HG03039 (cell line): Measurements from ENCODE around the gene TAS1R2.

Source experiments
- ATAC-seq: cut with Tn5 transposase; IDR thresholded peaks from one replicate; pipeline ENCODE4 v1.9.1; 2021; ENCODE audit warnings: mild to moderate bottlenecking, moderate library complexity; ENCODE audit not compliant: unreplicated experiment

Gene TAS1R2

DNA sequence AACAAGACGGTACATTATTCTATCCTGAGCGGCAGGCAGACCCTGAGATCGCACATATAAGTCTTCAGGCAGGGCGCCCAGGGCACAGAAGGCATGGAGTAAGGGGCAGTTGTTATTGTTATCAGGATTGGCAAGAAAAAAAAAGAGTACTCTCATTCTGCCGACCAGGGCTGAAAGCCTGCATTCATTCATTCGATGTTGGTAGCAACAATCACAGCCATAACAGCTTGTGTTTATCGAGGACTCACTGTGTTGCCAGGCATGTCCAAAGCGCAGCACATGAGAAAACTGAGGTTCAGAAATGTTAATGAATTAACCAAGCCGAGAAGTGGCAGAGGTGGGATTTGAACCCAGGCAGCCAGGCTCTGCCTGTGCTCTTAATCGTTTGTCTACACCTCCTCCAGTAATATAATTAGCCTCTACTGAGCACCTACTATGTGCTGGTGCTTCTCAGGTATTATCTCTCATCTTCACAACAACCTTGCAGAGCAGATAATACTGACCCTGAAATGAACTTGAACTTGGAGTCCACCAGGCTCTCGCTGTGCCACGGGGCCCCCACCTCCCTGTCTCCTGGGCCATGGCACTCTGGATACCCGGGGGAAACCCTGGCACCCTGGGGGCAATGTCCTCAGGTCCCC lies 56.2 kb downstream of the TAS1R2 start:
- no peak for ATAC-seq

- ATAC-seq, result no peak
These were observed 57.2 kb downstream of the TAS1R2 start for GRCh38 chr1:18802231-18802630.

- ATAC-seq, result no peak
These were observed 59.2 kb downstream of the TAS1R2 start for GRCh38 chr1:18800258-18800657.

DNA sequence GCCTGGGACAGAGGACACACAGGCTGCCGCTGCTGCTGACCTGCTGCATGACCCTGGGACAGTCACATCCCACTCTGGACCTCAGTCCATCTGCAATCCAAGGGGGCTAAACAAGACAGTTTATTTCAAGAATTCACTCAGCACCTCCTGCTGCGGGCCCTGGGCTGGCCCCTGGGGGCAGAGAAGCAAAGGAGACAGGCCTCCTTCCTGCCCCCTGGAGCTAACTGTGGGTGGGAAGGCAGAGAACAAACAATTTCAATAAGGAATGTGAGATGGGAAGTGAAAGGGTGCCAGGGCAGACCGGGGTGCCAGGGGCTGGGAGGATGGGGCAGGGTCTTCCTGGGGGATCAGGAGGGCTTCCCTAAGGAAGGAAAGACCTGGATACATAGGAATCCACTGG lies 60.0 kb downstream of the TAS1R2 start:
- ATAC-seq, result no peak

DNA sequence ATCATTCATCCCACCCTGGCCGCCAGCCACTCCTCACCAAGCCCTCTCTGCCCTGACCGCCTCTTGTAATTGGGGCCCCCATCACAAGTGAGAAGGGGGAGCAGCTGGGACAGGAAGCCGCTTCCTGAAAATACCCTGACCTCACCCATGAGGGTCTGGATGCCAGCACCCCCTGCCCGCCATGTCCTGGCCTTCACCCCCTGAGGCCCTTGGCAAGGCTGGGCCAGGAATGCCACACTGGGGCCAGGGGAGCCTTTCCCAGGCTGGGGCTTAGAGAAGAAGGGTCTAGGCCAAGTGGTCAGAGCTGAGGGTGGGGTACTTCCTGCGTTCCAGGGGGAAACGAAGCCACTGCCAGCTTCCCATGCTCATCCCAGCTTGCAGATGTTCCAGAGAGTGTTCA lies 60.5 kb downstream of the TAS1R2 start:
- no peak for ATAC-seq

- no peak for ATAC-seq
These were observed 60.9 kb downstream of the TAS1R2 start for GRCh38 chr1:18798533-18798932.

GRCh38 chr1:18796950-18797349 lies 62.5 kb downstream of the TAS1R2 start:
- ATAC-seq, result no peak

DNA sequence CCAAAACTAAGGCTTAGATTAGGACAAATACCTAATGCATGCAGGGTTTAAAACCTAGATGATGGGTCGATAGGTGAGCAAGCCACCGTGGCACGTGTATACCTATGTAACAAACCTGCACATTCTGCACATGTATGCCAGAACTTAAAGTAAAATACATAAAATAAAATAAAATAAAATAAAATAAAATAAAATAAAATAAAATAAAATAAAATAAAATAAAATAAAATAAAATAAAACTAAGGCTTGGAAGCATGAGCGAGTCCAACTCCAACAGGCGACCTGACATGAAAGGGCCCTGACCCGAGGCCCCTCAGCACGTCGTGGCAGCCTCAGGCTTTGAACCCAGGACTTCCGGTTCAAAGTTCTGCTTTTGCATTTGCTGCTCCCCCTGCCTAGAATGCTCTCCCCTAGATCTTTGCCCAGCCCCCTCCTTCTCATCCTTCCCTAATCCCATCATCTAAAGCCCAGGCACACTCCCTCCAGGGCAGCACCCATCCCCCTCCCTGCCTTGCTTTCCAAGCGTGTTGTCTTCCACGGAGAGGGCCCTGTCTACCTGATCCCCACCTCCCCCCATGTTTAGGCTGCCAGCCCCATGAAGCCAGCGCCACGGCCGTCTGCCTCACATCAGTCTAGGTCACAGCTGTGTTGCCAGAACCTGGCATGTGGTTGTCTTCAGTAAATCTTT lies 64.3 kb downstream of the TAS1R2 start:
- no peak for ATAC-seq

- no peak for ATAC-seq
These were observed 64.9 kb downstream of the TAS1R2 start for GRCh38 chr1:18794561-18794960.

GRCh38 chr1:18794051-18794450 lies 65.4 kb downstream of the TAS1R2 start:
- no peak for ATAC-seq

DNA sequence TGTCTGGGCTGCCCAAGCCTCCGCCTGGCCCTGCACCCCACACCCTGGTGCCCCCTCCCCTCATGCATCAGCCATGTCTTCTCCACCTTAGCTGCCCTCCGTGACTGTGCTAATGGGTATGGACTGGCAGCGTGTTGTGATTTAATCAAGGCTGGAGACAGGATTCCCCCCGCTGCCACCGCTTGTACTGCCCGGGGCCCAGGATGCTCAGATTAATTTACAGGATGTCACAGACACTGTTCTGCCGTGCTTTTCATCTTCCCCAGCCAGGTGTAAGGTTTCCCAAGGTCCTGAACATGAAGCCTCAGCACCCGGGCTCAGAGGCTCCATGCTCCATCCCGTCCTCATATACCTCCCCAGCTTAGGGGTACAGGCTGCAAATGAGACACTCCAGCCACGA lies 66.3 kb downstream of the TAS1R2 start:
- no peak for ATAC-seq

DNA sequence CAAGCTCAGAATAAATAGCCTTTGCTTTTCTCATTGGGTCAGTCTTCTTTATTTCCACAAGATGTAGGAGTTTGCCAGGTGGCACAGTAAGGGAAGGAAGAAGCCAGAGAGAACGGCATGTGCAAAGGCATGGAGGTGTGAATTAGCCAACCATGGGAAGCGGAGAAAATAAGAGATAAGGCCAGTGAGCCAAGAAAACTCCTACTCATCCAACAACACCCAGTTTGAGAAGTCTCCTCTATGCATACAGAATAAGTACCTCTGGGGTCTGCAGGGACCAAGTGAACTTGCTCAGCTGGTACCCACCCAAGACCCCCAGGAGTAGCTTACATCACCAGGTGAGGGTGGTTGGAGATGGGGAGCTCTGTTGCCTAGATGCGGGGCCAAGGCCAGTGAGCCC lies 66.7 kb downstream of the TAS1R2 start:
- no peak for ATAC-seq
